NCI-H2107 treated with DMSO at 0.1 percent for 48 hours (cell line): ENCODE measurements around the gene KCNIP1.

Experiments used
- DNase-seq: peaks from one replicate; lab custom pipeline; 2025; ENCODE audit not compliant: unreplicated experiment; lab: John Stamatoyannopoulos, UW

KCNIP1 gene

GRCh38 chr5:170626507-170627150, 122.8 kb downstream of the KCNIP1 start:
- no peak for DNase-seq

- no peak for DNase-seq
Measured at GRCh38 chr5:170627271-170627670, 123.5 kb downstream of the KCNIP1 start.

- no peak for DNase-seq
Measured at GRCh38 chr5:170628028-170628427, 124.2 kb downstream of the KCNIP1 start.

GRCh38 chr5:170628691-170629565, 125.1 kb downstream of the KCNIP1 start:
- no peak for DNase-seq

- DNase-seq = no peak
Measured at GRCh38 chr5:170629566-170630175, 125.9 kb downstream of the KCNIP1 start.

- no peak for DNase-seq
Measured at GRCh38 chr5:170630226-170630625, 126.4 kb downstream of the KCNIP1 start.

- no peak for DNase-seq
Measured at GRCh38 chr5:170630711-170631141, 126.9 kb downstream of the KCNIP1 start.

GRCh38 chr5:170631466-170632195, 127.8 kb downstream of the KCNIP1 start:
- DNase-seq = no peak

GRCh38 chr5:170632266-170632984, 128.6 kb downstream of the KCNIP1 start:
- DNase-seq = no peak

- no peak for DNase-seq
Measured at GRCh38 chr5:170632985-170633234, 129.1 kb downstream of the KCNIP1 start.

- no peak for DNase-seq
Measured at GRCh38 chr5:170633235-170634081, 129.6 kb downstream of the KCNIP1 start.

- DNase-seq = no peak
Measured at GRCh38 chr5:170634256-170634990, 130.6 kb downstream of the KCNIP1 start.

- DNase-seq = no peak
Measured at GRCh38 chr5:170635706-170636105, 131.9 kb downstream of the KCNIP1 start.

- no peak for DNase-seq
Measured at GRCh38 chr5:170636206-170636605, 132.4 kb downstream of the KCNIP1 start.

- no peak for DNase-seq
Measured at GRCh38 chr5:170636801-170637477, 133.1 kb downstream of the KCNIP1 start.

- no peak for DNase-seq
Measured at GRCh38 chr5:170638051-170638450, 134.2 kb downstream of the KCNIP1 start.

GRCh38 chr5:170638454-170639220, 134.8 kb downstream of the KCNIP1 start:
- DNase-seq = no peak
